HG02642 (cell line): ENCODE measurements around the gene DCST2.

Experiments used
- ATAC-seq: cut with Tn5 transposase; IDR thresholded peaks from one replicate; pipeline ENCODE4 v1.9.1; 2021; ENCODE audit warnings: mild to moderate bottlenecking; ENCODE audit not compliant: unreplicated experiment, poor library complexity

Gene DCST2

GRCh38 chr1:155070158-155070621, 36.6 kb upstream of the DCST2 start:
- no peak for ATAC-seq

- ATAC-seq, result no peak
Measured at GRCh38 chr1:155069551-155070157, 36.1 kb upstream of the DCST2 start.

- ATAC-seq, result no peak
Measured at GRCh38 chr1:155068599-155068998, 35.0 kb upstream of the DCST2 start.

- no peak for ATAC-seq
Measured at GRCh38 chr1:155066777-155067176, 33.2 kb upstream of the DCST2 start.

GRCh38 chr1:155064832-155065429, 31.4 kb upstream of the DCST2 start:
- no peak for ATAC-seq

- ATAC-seq, result peak; percentile 14
Measured at GRCh38 chr1:155064111-155064831, 30.7 kb upstream of the DCST2 start.

- ATAC-seq, result peak; percentile 78
Measured at GRCh38 chr1:155063550-155064110, 30.0 kb upstream of the DCST2 start, which contains the start of gene EFNA4. TSS of gene EFNA4 (plus strand) at chr1:155063740. CDS start at chr1:155063824, 84 bp downstream.

GRCh38 chr1:155062702-155063411, 29.3 kb upstream of the DCST2 start:
- ATAC-seq, result peak; percentile 8

GRCh38 chr1:155062151-155062686, 28.6 kb upstream of the DCST2 start:
- ATAC-seq, result no peak

GRCh38 chr1:155061381-155062150, 28.0 kb upstream of the DCST2 start:
- peak; percentile 38 for ATAC-seq

GRCh38 chr1:155060736-155061135, 27.2 kb upstream of the DCST2 start:
- no peak for ATAC-seq

- ATAC-seq, result no peak
Measured at GRCh38 chr1:155057788-155058211, 24.2 kb upstream of the DCST2 start.

- ATAC-seq, result no peak
Measured at GRCh38 chr1:155057104-155057503, 23.5 kb upstream of the DCST2 start.

- ATAC-seq, result no peak
Measured at GRCh38 chr1:155053531-155054105, 20.0 kb upstream of the DCST2 start.

- no peak for ATAC-seq
Measured at GRCh38 chr1:155052439-155053395, 19.1 kb upstream of the DCST2 start.

- peak; percentile 7 for ATAC-seq
Measured at GRCh38 chr1:155051777-155052398, 18.3 kb upstream of the DCST2 start.

- no peak for ATAC-seq
Measured at GRCh38 chr1:155051342-155051776, 17.8 kb upstream of the DCST2 start.
